Tibial nerve (tissue), 4 donors: ENCODE data around the gene TSSK3. TPM values are rescaled to one million over a fixed set of nuclear protein-coding genes. Genes with fewer than 3 reads are reported as not detected.

Experiments used
- DNase-seq, 2 donors: peaks; one replicate each; pipeline ENCODE4 v3.0.0-alpha.2; 2019; ENCODE audit warnings: low spot score in 2 of 2
- H3K27ac ChIP-seq, 4 donors: fragments of 200-600 bp; sonication (generic) in 3 of 4; one replicate each; pipeline ENCODE4 v1.5.1; 2017 to 2019; ENCODE audit warnings: mild to moderate bottlenecking in 1 of 4
- H3K27me3 ChIP-seq, 2 donors: fragments of 200-600 bp; sonication (generic) in 1 of 2; one replicate each; pipeline versions ENCODE4 v1.5.1 to v1.6.0; 2017 to 2019
- H3K36me3 ChIP-seq, 3 donors: fragments of 200-600 bp; sonication (generic); one replicate each; pipeline ENCODE4 v1.5.1; 2018 to 2019
- H3K4me1 ChIP-seq, 4 donors: fragments of 200-600 bp; sonication (generic) in 3 of 4; one replicate each; pipeline ENCODE4 v1.5.1; 2017 to 2019
- H3K4me3 ChIP-seq, 4 donors: fragments of 200-600 bp; sonication (generic) in 3 of 4; one replicate each; pipeline ENCODE4 v1.5.1; 2017 to 2019; ENCODE audit warnings: mild to moderate bottlenecking in 1 of 4, moderate library complexity in 1 of 4
- H3K9me3 ChIP-seq, 4 donors: fragments of 200-600 bp; sonication (generic) in 3 of 4; one replicate each; pipeline ENCODE4 v1.5.1; 2017 to 2019
- EP300 ChIP-seq, 2 donors: sonication (generic); formaldehyde crosslinking; IDR thresholded peaks; one replicate each; pipeline ENCODE4 v1.6.1; 2017; ENCODE audit warnings: antibody characterized with exemption in 2 of 2, mild to moderate bottlenecking in 1 of 2
- POLR2A ChIP-seq, 2 donors: fragments of 450-650 bp; IDR thresholded peaks; one replicate each; pipeline ENCODE4 v1.6.1; 2017; ENCODE audit warnings: antibody characterized with exemption in 2 of 2, mild to moderate bottlenecking in 2 of 2, moderate library complexity in 2 of 2
- WGBS, 2 donors: methylation state at CpG; one replicate each; pipeline ENCODE4 v1.1.5; 2018; 5-methylcytosine and 5-hydroxymethylcytosine counted together
- total RNA-seq, 4 donors: library from RNA; depleted of rRNA; stranded (reverse); fragments of >200 nt; gene quantifications; one replicate each; pipeline ENCODE4 v1.1.0, GENCODE V29; 2016
- TF ChIP-seq, protein P1 (sequence below), 5 experiments: fragments of 200-600 bp in 3 of 5; fragments of 450-650 bp in 2 of 5; sonication (generic) in 3 of 5; IDR thresholded peaks; one replicate each; pipeline ENCODE4 v1.5.1; 2016 to 2019; ENCODE audit warnings: antibody characterized with exemption in 5 of 5, mild to moderate bottlenecking in 3 of 5, moderate library complexity in 2 of 5

The TSSK3 gene
- total RNA-seq, 4 donors from 2014 or later, result 0.44 to 1.5 (median 1.2) TPM

- WGBS, 2 donors, result 77 to 78% methylated on average over 9 of the region's 9 CpGs
- TF ChIP-seq POLR2A (IDR thresholded peaks at IDR 0.05) (no peak), EP300 (IDR thresholded peaks at IDR 0.05) (no peak)
- TF ChIP-seq, protein P1, sequence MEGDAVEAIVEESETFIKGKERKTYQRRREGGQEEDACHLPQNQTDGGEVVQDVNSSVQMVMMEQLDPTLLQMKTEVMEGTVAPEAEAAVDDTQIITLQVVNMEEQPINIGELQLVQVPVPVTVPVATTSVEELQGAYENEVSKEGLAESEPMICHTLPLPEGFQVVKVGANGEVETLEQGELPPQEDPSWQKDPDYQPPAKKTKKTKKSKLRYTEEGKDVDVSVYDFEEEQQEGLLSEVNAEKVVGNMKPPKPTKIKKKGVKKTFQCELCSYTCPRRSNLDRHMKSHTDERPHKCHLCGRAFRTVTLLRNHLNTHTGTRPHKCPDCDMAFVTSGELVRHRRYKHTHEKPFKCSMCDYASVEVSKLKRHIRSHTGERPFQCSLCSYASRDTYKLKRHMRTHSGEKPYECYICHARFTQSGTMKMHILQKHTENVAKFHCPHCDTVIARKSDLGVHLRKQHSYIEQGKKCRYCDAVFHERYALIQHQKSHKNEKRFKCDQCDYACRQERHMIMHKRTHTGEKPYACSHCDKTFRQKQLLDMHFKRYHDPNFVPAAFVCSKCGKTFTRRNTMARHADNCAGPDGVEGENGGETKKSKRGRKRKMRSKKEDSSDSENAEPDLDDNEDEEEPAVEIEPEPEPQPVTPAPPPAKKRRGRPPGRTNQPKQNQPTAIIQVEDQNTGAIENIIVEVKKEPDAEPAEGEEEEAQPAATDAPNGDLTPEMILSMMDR (IDR thresholded peaks at IDR 0.05), result no peak
- H3K36me3 ChIP-seq, result no peaks in the 10 kb centered on the region
- no peak for DNase-seq
- H3K27me3 ChIP-seq, result no peaks in the 10 kb centered on the region
- no peaks in the 10 kb centered on the region for H3K9me3 ChIP-seq
- peaks cover 0 to 32% (median 10%) of the 10 kb centered on the region in 4 donors for H3K4me1 ChIP-seq
- H3K4me3 ChIP-seq, result no peak overlapping the region
- H3K27ac ChIP-seq, result no peak overlapping the region
These were observed 15.7 kb upstream of the TSSK3 start for GRCh38 chr1:32346532-32347157.

DNA sequence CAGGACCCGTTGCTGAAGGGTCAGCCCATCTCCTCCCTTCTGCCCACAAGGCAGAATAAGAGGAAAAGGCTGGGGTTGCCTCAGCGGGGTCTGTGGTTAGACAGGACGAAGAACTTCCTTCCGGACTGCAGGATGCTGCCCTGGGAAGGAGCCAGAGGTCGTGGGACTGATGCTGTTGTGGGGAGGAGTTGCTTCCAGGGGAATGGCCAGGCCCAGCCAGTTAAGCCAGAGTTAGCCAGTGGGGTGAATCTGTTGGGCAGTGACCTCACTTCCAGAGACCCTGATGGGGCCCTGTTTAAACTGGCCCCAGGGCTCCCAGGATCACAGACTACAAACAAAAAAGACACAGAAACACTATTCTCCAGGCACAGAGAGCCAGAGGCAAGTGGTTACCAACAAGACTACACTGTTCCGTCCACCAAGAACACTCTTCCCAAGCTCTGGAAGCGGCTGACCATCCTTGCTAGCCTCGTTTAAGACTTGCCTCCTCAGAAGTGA, 13.1 kb upstream of the TSSK3 start:
- H3K9me3 ChIP-seq, result no peaks in the 10 kb centered on the region
- TF ChIP-seq, protein P1 (IDR thresholded peaks at IDR 0.05), result no peak
- TF ChIP-seq POLR2A (IDR thresholded peaks at IDR 0.05), result no peak
- TF ChIP-seq EP300 (IDR thresholded peaks at IDR 0.05), result no peak
- H3K27me3 ChIP-seq, result no peaks in the 10 kb centered on the region
- H3K27ac ChIP-seq, result peak overlapping the region in 2 of 4 donors; percentile 25 to 56
- 20 to 32% methylated on average over 7 to 8 of the region's 8 CpGs for WGBS, 2 donors
- no peak for DNase-seq
- H3K4me1 ChIP-seq, result peaks cover 0 to 52% (median 29%) of the 10 kb centered on the region in 4 donors
- no peak overlapping the region for H3K4me3 ChIP-seq
- H3K36me3 ChIP-seq, result no peaks in the 10 kb centered on the region

DNA sequence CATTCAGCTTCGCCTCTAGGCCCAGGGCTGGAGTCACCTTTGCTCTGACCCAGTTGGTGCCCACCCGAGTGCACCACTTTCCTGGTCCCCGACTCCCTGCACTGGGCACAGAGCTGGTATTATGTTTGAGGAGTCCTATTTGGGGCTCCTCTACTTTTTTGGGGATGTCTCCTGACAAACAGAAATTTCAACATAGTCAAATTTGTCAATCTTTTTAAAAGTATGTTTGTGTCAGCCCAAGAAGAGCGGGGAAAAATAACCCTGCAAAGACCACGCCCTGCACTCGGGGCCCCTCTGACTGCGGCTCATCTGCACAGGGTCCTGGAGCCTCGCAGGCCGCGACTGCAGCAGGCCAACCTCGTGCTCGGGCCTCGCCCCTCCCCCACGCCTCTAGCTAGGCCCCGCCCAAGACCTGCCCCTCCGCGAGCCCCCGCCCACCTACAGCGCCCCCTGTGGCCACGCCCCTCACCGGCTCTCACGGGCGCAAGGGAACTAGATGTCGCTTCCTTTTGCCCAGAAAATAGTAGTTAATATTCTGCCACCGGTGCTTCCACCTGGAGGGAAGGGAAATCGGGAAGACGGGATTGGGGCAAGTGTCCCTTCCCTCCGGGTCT, 11.4 kb upstream of the TSSK3 start:
- Histone ChIP-seq H3K4me3 (peak overlapping the region; percentile 51 to 96 (median 84)), H3K36me3 (peaks cover 0 to 9% (median 0%) of the 10 kb centered on the region in 3 donors), H3K4me1 (peaks cover 0 to 56% (median 26%) of the 10 kb centered on the region in 4 donors), H3K27ac (peak overlapping the region; percentile 94 to 99 (median 96)), H3K27me3 (no peaks in the 10 kb centered on the region), H3K9me3 (no peaks in the 10 kb centered on the region)
- whole genome bisulfite sequencing, 2 donors, result 21% methylated on average over 22 to 28 of the region's 28 CpGs
- peak; percentile 67 to 71 for DNase-seq
- TF ChIP-seq, protein P1 (IDR thresholded peaks at IDR 0.05), result peak; percentile 28 to 83 (median 73)
- no peak for TF ChIP-seq POLR2A (IDR thresholded peaks at IDR 0.05)

DNA sequence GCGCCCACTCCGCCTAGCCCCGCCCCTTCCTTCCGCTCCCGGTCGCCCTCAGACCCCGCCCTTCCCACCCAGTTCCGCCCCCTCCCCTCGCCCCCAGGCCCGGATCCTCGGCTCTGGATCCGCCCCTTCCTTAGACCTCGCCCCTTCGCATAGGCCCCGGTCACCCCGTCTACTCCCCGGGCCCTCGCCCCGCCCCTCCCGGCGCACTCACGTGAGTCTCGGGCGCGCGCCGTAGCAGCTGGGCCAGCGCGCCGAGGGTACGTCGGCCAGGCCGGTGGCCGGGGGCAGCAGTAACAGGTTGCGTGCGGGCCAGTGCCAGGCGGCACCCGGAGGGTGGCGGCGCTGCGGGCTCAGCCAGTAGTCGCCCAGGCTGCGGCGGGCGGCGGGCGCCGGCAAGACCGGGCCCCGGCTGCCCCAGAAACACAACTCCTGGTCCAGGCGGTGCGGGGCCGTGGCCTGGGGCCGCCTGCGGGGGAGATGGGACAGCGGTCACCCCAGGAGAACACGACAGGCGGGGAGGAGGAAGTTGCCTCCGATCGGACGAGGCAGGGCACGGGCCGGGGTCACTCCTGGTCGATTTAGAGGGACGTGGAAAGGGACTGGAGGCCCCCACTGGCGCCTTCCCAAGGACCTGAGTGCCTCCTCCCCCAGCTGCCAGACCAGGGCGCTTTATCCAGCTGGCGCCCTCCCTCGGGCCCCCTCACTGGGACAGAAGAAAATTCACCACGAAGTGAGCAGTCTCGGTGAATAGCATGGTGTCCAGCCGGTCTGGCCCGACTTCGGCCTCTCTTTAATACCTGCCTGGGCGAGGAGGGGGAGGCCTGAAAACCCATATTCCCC, 10.7 kb upstream of the TSSK3 start:
- no peaks in the 10 kb centered on the region for H3K9me3 ChIP-seq
- 0 to 2% methylated on average over 22 to 25 of the region's 75 CpGs for WGBS, 2 donors
- peak; percentile 89 to 91 for DNase-seq
- peak overlapping the region; percentile 94 to 99 (median 96) for H3K27ac ChIP-seq
- peaks cover 0 to 56% (median 26%) of the 10 kb centered on the region in 4 donors for H3K4me1 ChIP-seq
- peak overlapping the region; percentile 51 to 96 (median 84) for H3K4me3 ChIP-seq
- H3K27me3 ChIP-seq, result no peaks in the 10 kb centered on the region
- TF ChIP-seq, protein P1 (IDR thresholded peaks at IDR 0.05), result peak in 3 of 5 experiments; percentile 8 to 33 (median 29)
- TF ChIP-seq EP300 (IDR thresholded peaks at IDR 0.05), result peak in 1 of 2 donors; percentile 95
- peak; percentile 89 to 96 for TF ChIP-seq POLR2A (IDR thresholded peaks at IDR 0.05)
- H3K36me3 ChIP-seq, result peaks cover 0 to 9% (median 0%) of the 10 kb centered on the region in 3 donors
